Heart left ventricle (tissue), 13 donors: ENCODE data around the gene ASH1L.

Experiments
- POLR2A ChIP-seq, 2 donors: fragments of 450-650 bp; IDR thresholded peaks; one replicate each; pipeline ENCODE4 v1.6.1; 2017; ENCODE audit warnings: antibody characterized with exemption in 2 of 2, mild to moderate bottlenecking in 2 of 2, moderate library complexity in 2 of 2
- TF ChIP-seq, protein P1 (sequence below), 12 donors: fragments of 200-600 bp; sonication (generic) in 4 of 12; IDR thresholded peaks; one replicate each; pipeline versions ENCODE4 v1.5.0 to v1.8.0; 2018 to 2022; ENCODE audit warnings: antibody characterized with exemption in 12 of 12, mild to moderate bottlenecking in 5 of 12
- donor health status: ischemic (EF 13 %, LVEDD 7.1; RV severe dilation, severe dysfunction).
- donor health status: DM: no; HTN: yes; CAD: no.
- donor health status: DM: no; HTN: no; CAD: no.
- donor health status: ischemic (EF 25% LVEDD 6.9; RV normal size, moderate dysfunction).
- donor health status: ischemic (EF 25% LVEDD 5.7; RV mildly dilated, moderate dysfunction).
- donor health status: ischemic (EF 35%, LVEDD 5.7; RV mildly dilated, moderate dysfunction).
- donor health status: nonischemic (EF 11% LVEDD 7.7; RV severe dilation, severe dysfunction).
- donor health status: DM: yes; HTN: yes; CAD: no.
- donor health status: PGD.
- donor health status: ischemic (EF 29% LVEDD 5.4; RV normal size, mild dysfunction).
- donor health status: nonischemic (EF 23%, LVEDD 6.1; RV moderate dilation, normal function).

DNA sequence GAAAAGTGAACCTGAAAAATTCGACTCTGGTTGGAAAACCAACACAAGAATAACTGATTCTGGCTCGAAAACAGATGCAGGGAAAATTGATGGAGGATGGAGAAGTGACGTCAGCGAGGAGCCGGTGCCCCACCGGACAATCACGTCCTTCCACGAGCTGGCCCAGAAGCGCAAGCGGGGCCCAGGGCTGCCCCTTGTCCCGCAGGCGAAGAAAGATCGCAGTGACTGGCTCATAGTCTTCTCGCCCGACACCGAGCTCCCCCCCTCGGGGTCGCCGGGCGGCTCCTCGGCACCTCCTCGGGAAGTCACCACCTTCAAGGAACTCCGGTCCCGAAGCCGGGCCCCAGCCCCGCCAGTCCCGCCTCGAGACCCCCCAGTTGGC lies 240.0 kb downstream of the ASH1L start:
- TF ChIP-seq POLR2A (IDR thresholded peaks at IDR 0.05): no peak
- TF ChIP-seq, protein P1, sequence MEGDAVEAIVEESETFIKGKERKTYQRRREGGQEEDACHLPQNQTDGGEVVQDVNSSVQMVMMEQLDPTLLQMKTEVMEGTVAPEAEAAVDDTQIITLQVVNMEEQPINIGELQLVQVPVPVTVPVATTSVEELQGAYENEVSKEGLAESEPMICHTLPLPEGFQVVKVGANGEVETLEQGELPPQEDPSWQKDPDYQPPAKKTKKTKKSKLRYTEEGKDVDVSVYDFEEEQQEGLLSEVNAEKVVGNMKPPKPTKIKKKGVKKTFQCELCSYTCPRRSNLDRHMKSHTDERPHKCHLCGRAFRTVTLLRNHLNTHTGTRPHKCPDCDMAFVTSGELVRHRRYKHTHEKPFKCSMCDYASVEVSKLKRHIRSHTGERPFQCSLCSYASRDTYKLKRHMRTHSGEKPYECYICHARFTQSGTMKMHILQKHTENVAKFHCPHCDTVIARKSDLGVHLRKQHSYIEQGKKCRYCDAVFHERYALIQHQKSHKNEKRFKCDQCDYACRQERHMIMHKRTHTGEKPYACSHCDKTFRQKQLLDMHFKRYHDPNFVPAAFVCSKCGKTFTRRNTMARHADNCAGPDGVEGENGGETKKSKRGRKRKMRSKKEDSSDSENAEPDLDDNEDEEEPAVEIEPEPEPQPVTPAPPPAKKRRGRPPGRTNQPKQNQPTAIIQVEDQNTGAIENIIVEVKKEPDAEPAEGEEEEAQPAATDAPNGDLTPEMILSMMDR (IDR thresholded peaks at IDR 0.05): no peak
